Measurements from ENCODE around the gene EMID1.

GRCh38 chr22:29184849-29185490 lies 20.7 kb upstream of the EMID1 start:
- no peak for TF ChIP-seq CTCF (optimal IDR thresholded peaks at IDR 0.05 in 1 of 3, IDR thresholded peaks at IDR 0.05 in 1 of 3, conservative IDR thresholded peaks at IDR 0.05 in 1 of 3; ENCODE audit: extremely low read depth in 1 of 3, insufficient read depth in 2 of 3, low read length in 3 of 3)
- no peak for TF ChIP-seq EZH2 (IDR thresholded peaks at IDR 0.05; ENCODE audit: low read length)

Data from keratinocyte (primary cell).